T follicular helper cell (primary cell): ENCODE data around the gene ACKR4.

ENCODE experiments used
- DNase-seq: peaks from one replicate; pipeline ENCODE4 v3.0.0-alpha.2; 2020; ENCODE audit warnings: low read depth

The ACKR4 gene

DNA sequence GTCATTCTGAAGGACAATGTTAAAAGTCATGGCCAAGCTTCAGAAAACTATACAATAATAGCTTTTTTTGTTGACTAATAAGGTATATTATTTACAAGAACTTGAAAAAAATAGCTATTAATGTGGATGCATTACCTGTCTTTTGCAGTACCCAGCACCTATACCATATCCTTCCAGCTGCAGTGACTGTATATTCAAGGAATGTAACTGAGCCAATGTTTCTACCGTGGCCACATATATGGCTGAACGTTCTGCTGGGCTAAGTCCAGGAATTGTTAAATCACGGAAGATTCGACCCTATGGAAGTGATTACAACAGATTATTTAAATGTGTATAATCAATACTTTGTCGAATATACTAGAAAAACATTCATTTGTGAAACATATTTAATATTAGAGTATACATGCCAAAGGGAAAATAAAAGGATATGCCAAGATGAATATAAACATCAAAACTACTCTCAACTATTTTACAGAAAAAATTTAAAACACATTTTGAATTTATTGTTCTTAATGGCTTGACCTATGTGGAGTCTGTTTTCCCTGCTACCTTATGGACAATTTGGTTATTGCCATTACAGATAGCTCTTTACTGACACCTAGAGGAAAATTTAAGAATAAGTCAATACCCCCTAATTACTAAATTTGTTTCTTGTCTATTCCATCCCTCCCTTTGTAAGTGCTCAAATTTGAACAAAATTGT lies 44.9 kb downstream of the ACKR4 start:
- DNase-seq: no peak

DNA sequence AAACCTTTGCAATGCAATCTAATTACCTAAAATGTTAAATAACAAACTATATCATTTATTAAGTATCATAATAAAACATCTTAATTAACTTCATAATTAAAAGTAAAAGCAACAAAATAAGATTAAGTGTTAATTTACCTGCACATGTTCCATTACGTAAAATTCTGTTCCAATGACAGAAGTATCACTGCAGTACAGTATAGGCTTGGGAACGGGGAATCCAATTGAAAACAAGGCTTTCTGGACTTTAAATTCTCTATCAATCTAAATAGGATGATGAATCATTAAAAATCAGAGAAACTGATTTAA lies 45.4 kb downstream of the ACKR4 start:
- no peak for DNase-seq

DNA sequence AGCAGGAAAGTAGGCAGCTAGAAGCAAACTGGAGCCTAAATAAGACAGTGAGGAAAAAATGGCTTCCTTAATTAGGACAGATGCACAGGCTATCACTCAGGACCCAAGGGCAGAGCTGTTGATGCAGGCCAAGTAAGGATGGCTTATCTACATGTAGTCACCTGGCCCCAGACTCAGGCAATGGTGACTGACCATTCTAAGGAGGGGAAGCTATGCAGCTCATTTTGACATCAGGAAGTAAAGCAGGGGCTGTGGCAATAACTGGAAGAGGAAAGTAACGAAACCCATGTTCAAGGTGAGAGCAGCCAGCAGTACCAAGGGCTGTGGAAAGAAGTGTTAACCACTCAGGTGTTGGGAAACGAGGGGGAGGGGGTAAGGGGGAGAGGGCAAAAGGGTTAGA lies 46.3 kb downstream of the ACKR4 start:
- DNase-seq: no peak

DNA sequence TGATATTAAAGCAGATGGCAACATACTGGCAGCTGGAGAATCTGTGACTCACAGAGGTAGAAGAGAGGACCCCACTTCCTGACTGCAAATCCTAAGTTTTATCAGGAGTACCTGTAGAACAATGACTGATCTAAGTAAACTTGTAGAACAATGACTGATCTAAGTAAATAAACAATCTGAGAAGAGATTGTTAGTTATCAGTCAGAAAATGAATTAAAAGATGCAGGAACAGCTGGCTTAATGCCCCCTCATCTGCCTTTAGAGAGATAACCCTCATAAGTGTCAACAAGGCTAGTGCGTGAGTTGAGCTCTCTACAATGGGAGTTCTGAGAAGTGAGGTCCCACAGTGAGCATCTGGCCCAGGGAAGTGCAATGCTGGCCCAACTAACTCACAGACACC lies 48.0 kb downstream of the ACKR4 start:
- DNase-seq: no peak

DNA sequence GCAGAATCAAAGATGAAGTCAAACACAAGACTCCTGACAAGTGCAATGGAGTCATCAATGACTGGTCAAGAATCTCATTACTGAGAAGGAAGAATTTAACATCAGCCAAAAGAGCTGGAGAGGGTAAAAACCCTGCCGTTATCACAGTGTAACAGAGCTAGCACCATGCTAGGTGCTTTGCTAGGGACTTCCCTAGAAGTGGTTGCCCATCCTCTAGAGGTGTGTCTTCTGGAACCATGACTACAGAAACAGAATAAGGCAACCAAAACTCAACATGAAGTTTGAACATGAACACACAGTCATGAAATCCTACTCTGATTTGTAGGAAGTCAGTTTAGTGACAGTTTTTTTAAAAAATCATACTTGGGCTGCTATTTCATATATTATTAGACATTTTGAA lies 53.1 kb downstream of the ACKR4 start:
- no peak for DNase-seq
